Stimulated activated CD4-positive, alpha-beta T cell treated with anti-CD3 and anti-CD28 coated beads, Interleukin-2, amount 100 ng/mL, for 48 hours (primary cell): ENCODE measurements around the gene PLPPR2.
"Not testable (repeated sequence)": the region's sequence is repeated elsewhere in the genome, so short reads cannot be mapped to it uniquely, and the experiment has no call there.

Experiments
- DNase-seq, 2 donors: peaks; one replicate each; pipeline ENCODE4 v3.0.0-alpha.2; 2020

Gene PLPPR2

DNA sequence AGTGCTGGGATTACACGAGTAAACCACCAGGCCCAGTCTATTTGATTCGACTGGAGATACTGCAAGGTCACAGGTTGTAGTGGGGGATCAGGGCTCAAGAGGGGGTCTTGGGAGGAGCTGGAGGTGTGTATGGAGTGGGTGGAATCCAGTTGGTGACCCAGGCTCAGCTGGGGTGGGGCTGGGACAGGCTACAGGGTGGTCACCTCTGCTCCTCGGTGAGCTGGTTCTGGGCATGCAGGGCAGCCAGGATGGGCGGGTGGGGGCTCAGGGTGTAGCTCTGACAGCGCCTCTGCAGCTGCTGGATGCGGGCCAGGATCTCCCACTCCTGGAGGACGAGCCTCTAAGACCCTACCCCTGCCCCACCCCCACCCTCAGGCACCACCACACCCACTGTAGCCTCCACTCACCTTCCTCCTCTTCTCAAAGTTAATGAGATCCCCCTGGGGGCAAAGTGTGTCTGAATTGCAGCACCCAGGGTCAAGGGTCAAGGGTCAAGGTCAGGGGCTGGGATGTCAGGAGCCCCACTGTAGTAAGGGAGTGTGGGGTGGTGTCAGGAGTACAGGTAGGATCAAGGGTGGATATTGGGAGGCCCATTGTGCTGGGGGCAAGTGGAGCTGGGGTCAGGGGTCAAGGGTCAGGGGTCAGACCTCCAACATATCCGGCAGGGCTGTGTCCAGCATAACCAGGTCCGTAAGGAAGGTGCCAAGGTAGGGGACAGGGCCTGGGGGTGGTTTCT lies 46.7 kb downstream of the PLPPR2 start:
- DNase-seq: no peak

DNA sequence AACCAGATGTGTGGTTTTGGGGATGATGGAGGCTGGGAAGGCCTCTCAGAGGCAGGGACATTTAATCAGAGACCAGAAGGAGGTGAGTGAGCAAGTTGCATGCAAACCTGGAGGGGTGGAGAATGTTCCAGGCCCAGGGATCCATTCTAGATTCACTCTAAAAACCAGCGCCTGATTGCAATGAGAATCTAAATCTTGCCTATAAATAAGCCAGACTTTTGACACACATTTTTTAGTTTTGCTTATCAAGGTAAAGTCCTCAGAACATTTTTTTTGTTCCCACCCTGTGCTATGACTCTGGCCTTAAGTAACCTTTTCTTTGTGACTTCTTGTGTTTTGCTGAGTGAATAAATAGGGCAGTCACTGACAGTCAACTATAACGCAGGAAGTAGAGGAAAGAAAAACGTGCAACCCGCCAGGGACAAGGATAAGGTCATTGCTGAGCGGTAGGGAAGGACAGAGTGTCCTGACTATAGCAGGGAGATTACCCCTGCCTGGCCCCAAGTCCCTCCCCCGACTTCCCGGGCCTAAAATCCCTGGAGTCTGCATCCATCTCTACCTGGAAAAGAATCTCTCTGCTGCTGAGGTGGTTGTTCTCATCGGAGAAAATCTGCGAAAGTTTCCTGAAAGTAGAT lies 49.5 kb downstream of the PLPPR2 start:
- no peak for DNase-seq

DNA sequence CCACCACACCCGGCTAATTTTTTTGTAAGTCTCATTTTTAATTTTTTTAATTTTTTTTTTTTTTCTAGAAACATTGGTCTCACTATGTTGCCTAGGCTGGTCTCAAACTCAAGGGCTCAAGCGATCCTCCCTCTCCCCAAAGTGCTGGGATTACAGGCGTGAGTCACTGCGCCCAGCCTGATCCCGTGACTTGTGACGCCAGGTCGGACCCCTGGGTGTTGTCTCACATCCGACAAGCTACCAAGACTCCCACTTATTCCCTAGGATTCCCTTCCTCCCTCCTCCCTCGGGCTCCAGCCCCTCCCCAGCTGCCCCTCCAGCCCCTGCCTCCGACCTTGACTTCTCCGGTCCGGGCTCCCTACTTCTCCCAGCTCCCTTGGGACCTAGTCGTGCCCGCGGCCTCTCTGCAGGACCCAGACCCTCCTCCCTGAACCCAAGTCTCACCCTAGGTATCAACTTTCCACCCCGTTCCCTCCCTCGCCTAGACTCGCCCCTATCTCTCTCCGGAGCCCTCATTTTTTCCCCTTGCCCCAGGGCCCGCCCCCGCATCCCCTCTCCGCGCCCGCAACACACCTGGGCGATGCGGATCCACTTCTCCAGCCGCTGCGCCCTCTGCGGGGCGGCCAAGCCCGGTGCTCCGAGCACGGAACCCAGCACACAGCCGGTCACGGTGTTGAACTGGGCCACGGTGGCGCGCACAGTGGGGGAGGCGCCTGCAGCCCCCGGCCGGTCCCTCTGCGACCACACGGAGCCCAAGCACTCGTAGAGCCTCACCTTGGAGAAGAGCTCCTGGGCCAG lies 50.8 kb downstream of the PLPPR2 start:
- DNase-seq: no peak

DNA sequence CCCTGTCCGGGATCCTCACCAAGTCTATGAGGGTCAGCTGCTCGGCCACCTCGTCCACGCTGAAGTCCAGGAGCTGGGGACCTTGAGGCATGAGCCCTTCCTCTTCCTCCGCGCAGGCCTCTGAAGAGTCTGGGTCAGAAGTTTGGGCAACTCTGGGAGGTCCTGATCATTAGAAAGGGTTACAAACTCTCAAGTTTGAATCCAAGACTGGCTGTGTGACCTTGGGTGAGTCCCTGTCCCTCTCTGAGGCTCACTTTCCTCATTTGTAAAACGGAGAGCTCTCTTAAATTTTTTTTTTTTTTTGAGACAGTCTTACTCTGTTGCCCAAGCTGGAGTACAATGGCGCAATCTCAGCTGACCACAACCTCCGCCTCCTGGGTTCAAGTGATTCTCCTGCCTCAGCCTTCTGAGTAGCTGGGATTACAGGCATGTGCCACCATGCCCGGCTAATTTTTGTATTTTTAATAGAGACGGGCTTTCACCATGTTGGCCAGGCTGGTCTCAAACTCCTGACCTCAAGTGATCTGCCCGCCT lies 51.5 kb downstream of the PLPPR2 start:
- DNase-seq: not testable (repeated sequence)

DNA sequence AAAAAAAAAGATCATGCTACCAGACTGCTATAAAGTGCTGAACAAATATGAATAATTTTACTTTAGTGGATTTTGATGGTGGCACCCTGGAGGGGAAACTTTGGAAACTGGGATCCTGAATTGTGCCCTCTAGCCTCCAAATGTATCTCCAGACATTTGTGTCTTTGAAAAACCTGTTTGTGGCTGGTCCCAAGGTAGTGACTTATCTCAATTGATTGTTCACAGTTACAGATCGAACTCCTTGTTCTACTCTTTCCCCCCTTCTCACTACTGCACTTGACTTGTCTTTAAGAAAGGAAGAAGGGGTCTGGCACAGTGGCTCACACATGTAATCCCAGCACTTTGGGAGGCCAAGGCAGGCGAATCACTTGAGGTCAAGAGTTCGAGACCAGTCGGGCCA lies 53.4 kb downstream of the PLPPR2 start:
- no peak for DNase-seq

DNA sequence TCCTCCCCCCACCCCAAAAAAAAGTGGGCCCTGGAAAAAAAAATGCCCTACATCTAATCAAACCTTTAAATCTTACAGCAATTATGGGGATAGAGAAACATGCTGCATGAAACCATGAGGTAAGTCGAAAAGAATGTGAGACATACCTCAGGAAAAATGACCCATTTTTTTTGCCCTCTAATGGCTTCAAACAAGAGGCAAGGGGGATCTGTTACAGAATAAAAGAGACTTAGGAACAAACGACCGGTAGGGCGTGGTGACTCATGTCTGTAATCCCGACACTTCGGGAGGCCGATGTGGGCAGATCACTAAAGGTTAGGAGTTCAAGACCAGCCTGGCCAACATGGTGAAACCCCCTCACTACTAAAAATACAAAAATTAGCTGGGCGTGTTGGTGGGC lies 55.5 kb downstream of the PLPPR2 start:
- no peak for DNase-seq

DNA sequence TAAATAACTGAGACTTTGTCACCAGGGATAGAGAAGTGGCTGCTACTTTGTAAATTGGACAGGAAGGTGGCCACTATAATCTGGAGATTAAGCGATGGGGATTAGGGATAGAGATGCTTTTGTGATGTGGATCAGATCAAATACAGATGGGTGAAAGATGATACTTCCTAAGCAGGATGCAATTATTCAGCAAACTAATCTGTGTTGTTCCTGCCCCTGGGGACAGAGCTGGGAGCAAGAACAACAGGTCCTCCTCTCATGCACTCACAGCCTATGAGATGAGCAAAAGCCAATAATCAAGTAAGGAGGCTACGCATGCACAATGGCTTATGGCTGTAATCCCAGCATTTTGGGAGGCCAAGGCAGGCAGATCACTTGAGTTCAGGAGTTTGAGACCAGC lies 59.3 kb downstream of the PLPPR2 start:
- no peak for DNase-seq
